CD1c-positive myeloid dendritic cell (primary cell): ENCODE measurements around the gene R3HDM2.
A peak's percentile ranks its signal among the peaks of the same experiment; 100 is the strongest.
"Not testable (repeated sequence)": the region's sequence is repeated elsewhere in the genome, so short reads cannot be mapped to it uniquely, and the experiment has no call there.

ENCODE experiments used
- DNase-seq: peaks from one replicate; pipeline ENCODE4 v3.0.0-alpha.2; 2016; ENCODE audit errors: extremely low spot score

R3HDM2 gene

GRCh38 chr12:57452937-57453509, 22.2 kb upstream of the R3HDM2 start:
- peak; percentile 81 for DNase-seq

- peak; percentile 76 for DNase-seq
Observed at GRCh38 chr12:57452181-57452936, 21.5 kb upstream of the R3HDM2 start.

- no peak for DNase-seq
Observed at GRCh38 chr12:57451233-57451778, 20.5 kb upstream of the R3HDM2 start.

- no peak for DNase-seq
Observed at GRCh38 chr12:57450057-57450456, 19.2 kb upstream of the R3HDM2 start.

- DNase-seq = no peak
Observed at GRCh38 chr12:57449375-57449774, 18.5 kb upstream of the R3HDM2 start.

- no peak for DNase-seq
Observed at GRCh38 chr12:57448669-57449068, 17.8 kb upstream of the R3HDM2 start.

GRCh38 chr12:57446292-57446960, 15.6 kb upstream of the R3HDM2 start:
- no peak for DNase-seq

GRCh38 chr12:57444744-57445143, 13.9 kb upstream of the R3HDM2 start:
- no peak for DNase-seq

- DNase-seq = not testable (repeated sequence)
Observed at GRCh38 chr12:57444337-57444736, 13.5 kb upstream of the R3HDM2 start.

GRCh38 chr12:57441846-57442427, 11.1 kb upstream of the R3HDM2 start:
- no peak for DNase-seq

GRCh38 chr12:57441393-57441792, 10.6 kb upstream of the R3HDM2 start:
- not testable (repeated sequence) for DNase-seq

GRCh38 chr12:57439762-57440266, 9.0 kb upstream of the R3HDM2 start:
- DNase-seq = no peak

GRCh38 chr12:57438400-57438799, 7.6 kb upstream of the R3HDM2 start:
- no peak for DNase-seq

GRCh38 chr12:57435293-57435692, 4.5 kb upstream of the R3HDM2 start:
- no peak for DNase-seq

- no peak for DNase-seq
Observed at GRCh38 chr12:57434517-57435223, 3.8 kb upstream of the R3HDM2 start, which contains the start of gene INHBC. Gene INHBC (plus strand): TSS chr12:57434784. CDS start chr12:57434887, 103 bp downstream.

- no peak for DNase-seq
Observed at GRCh38 chr12:57433370-57433769, 2.5 kb upstream of the R3HDM2 start.

GRCh38 chr12:57431654-57432188, 878 bp upstream of the R3HDM2 start:
- no peak for DNase-seq

GRCh38 chr12:57430112-57430930, 522 bp downstream of the R3HDM2 start:
- peak; percentile 69 for DNase-seq

GRCh38 chr12:57429473-57430111, 1.3 kb downstream of the R3HDM2 start:
- DNase-seq = peak; percentile 23

- DNase-seq = no peak
Observed at GRCh38 chr12:57428965-57429364, 1.9 kb downstream of the R3HDM2 start.
